CD4-positive, CD25-positive, alpha-beta regulatory T cell (primary cell): Measurements from ENCODE around the gene RLN3. TPM values are rescaled to one million over a fixed set of nuclear protein-coding genes. Genes with fewer than 3 reads are reported as not detected.
A peak's percentile ranks its signal among the peaks of the same experiment; 100 is the strongest.

Experiments
- ATAC-seq, 2 donors: fragments of 150-1000 bp; cut with Tn5 transposase; one replicate each; pipeline ENCODE4 v1.10.0; 2021; ENCODE audit warnings: low read depth in 2 of 2, moderate number of reproducible peaks in 2 of 2, moderate library complexity in 1 of 2
- DNase-seq, 3 donors: peaks; one replicate each; pipeline versions ENCODE4 v3.0.0 to v3.0.0-alpha.2; 2012 to 2022; ENCODE audit warnings: mixed read lengths in 1 of 3
- H3K27ac ChIP-seq: one replicate; pipeline ENCODE4 v1.7.0; 2013; ENCODE audit warnings: mild to moderate bottlenecking, low read length; ENCODE audit not compliant: insufficient read depth, poor library complexity, severe bottlenecking
- H3K27me3 ChIP-seq: one replicate; pipeline ENCODE4 v1.7.0; 2013; ENCODE audit warnings: low read length; ENCODE audit not compliant: control insufficient read depth, insufficient read depth
- H3K36me3 ChIP-seq: one replicate; pipeline ENCODE4 v1.7.0; 2013; ENCODE audit warnings: mild to moderate bottlenecking, low read length, moderate library complexity; ENCODE audit not compliant: control insufficient read depth, insufficient read depth
- H3K4me1 ChIP-seq: 2 replicates; pipeline ENCODE4 v1.7.0; 2013; ENCODE audit warnings: mild to moderate bottlenecking, low read length; ENCODE audit not compliant: insufficient read depth, control insufficient read depth, poor library complexity, severe bottlenecking
- H3K4me3 ChIP-seq: one replicate; pipeline ENCODE4 v1.7.0; 2013; ENCODE audit warnings: low read depth, mild to moderate bottlenecking, low read length, moderate library complexity
- H3K9me3 ChIP-seq, 2 experiments: 1 replicate in 1 of 2; 2 replicates in 1 of 2; pipeline ENCODE4 v1.7.0; 2013; ENCODE audit warnings: low read length in 2 of 2, mild to moderate bottlenecking in 1 of 2, moderate library complexity in 1 of 2; ENCODE audit not compliant: control insufficient read depth in 2 of 2
- H3K27ac Mint-ChIP-seq, 3 donors: one replicate each; pipeline ENCODE4 v1.8.0; 2020 to 2022; ENCODE audit warnings: mild to moderate bottlenecking in 3 of 3, mixed read lengths in 3 of 3, moderate library complexity in 2 of 3
- H3K27me3 Mint-ChIP-seq: one replicate; pipeline ENCODE4 v1.8.0; 2022; ENCODE audit warnings: mild to moderate bottlenecking, mixed read lengths
- H3K36me3 Mint-ChIP-seq: one replicate; pipeline ENCODE4 v1.8.0; 2020; ENCODE audit warnings: mixed read lengths
- H3K4me1 Mint-ChIP-seq, 4 donors: one replicate each; pipeline ENCODE4 v1.8.0; 2020 to 2022; ENCODE audit warnings: mixed read lengths in 4 of 4, mild to moderate bottlenecking in 1 of 4
- H3K4me3 Mint-ChIP-seq, 4 donors: one replicate each; pipeline ENCODE4 v1.8.0; 2020 to 2022; ENCODE audit warnings: mild to moderate bottlenecking in 4 of 4, mixed read lengths in 4 of 4, moderate library complexity in 3 of 4
- H3K9me3 Mint-ChIP-seq, 7 donors: one replicate each; pipeline ENCODE4 v1.8.0; 2020 to 2022; ENCODE audit warnings: mixed read lengths in 7 of 7, mild to moderate bottlenecking in 3 of 7, moderate library complexity in 2 of 7
- polyA plus RNA-seq, 4 donors: library from polyadenylated mRNA; unstranded; fragments of 300-500 nt; fragmentation: Illumina TruSeq; gene quantifications; one replicate each; pipeline ENCODE4 v1.2.3, GENCODE V29; 2021
- total RNA-seq: library from RNA; stranded (reverse); gene quantifications from one replicate; pipeline ENCODE4 v1.2.3, GENCODE V29; 2022

The RLN3 gene
- total and polyA plus RNA-seq, 5 donors from 2014 or later: 0.55 TPM; not detected in 4

DNA sequence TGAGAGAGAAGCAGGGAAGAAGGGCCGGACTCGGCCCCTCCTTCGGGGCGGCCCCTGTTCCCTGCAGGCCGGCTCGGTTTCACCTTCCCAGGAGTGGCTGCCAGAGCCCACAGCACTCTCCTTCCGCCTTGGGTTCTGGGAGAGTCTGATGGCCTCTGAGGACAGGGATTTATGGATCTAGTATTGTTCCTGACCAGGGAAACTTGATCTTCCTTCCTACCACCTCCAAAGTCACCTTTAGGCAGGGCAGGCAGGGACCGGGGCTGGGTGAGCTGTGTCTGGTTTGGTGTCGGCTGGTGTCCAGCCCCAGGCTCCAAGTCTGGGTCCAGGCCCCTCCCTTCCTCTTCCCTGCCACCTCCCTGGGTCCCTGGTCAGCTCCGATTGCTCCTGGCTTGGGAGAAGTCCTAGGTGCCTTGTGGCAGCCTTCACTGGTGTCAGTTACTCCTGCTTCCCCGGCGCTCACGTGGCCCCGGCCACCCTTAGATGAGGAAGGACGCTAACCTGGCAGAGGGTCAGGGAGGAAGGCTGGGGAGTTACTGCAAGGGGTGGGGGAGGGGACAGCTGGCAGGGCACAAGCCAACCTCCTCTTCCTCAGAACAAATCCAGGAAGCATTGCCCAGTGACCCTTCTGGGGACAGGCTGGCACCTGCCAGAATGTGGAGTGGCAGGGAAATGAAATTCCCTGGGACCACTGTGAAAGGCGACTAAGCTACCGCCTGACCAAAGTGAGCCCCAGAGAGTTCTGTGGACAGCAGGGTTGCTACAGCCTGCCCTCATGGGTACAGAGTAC, 40.7 kb upstream of the RLN3 start:
- Histone ChIP-seq H3K9me3 (no peaks in the 10 kb centered on the region), H3K27me3 (no peaks in the 10 kb centered on the region), H3K27ac (peak overlapping the region; percentile 98), H3K36me3 (peaks cover 2% of the 10 kb centered on the region), H3K4me3 (peak overlapping the region; percentile 62), H3K4me1 (peaks cover 69% of the 10 kb centered on the region)
- Mint-ChIP-seq H3K4me3 (peak overlapping the region; percentile 77 to 85 (median 81)), H3K4me1 (peaks cover 0 to 81% (median 29%) of the 10 kb centered on the region in 4 donors), H3K27me3 (no peaks in the 10 kb centered on the region), H3K9me3 (no peaks in the 10 kb centered on the region), H3K36me3 (peaks cover 28% of the 10 kb centered on the region), H3K27ac (peak overlapping the region; percentile 92 to 99 (median 95))
- DNase-seq (no peak), ATAC-seq (no peak)

DNA sequence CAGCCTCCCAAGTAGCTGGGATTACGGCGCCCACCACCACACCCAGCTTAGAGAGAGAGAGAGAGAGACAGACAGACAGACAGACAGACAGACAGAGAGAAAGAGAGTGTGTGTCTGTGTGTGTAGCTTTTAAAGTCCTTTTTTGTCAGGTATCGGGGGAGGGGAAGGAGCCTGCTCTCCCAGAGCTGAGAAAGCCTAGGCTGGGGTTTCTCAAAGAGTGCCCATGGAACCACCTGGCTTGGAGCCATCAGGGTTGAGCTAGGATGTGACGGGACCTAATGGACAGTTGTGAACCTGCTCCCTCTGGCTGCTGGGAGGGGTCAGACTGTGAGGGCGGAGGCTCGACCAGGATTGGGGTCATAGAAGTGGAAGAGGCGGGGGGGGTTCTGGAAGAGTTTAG, 38.5 kb upstream of the RLN3 start:
- DNase-seq: no peak
- peak overlapping the region in 2 of 3 donors; percentile 91 to 99 for H3K27ac Mint-ChIP-seq
- Histone ChIP-seq H3K27me3 (no peaks in the 10 kb centered on the region), H3K27ac (no peak overlapping the region), H3K4me3 (no peak overlapping the region), H3K4me1 (peaks cover 50% of the 10 kb centered on the region), H3K9me3 (no peaks in the 10 kb centered on the region), H3K36me3 (peaks cover 6% of the 10 kb centered on the region)
- H3K27me3 Mint-ChIP-seq: no peaks in the 10 kb centered on the region
- no peak overlapping the region for H3K4me3 Mint-ChIP-seq
- H3K9me3 Mint-ChIP-seq: no peaks in the 10 kb centered on the region
- H3K4me1 Mint-ChIP-seq: peaks cover 0 to 65% (median 24%) of the 10 kb centered on the region in 4 donors
- ATAC-seq: no peak
- H3K36me3 Mint-ChIP-seq: peaks cover 31% of the 10 kb centered on the region

DNA sequence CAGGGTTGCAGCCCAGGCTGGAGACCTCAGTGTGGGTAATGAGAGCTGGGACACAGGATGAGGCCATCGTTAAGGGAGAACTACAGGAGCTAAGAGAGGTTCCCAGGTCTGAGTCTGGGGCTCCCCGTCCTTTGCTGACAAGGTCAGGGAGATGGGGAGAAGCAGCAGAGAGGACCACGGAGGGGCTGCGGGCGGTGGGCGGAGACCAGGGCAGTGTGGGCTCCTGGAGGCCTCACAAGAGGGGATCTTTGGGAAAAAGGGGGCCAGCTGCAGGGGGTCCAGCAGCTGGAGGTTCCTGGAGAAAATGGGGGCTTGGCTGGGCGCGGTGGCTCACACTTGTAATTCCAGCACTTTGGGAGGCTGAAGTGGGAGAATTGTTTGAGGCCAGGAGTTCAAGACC, 37.9 kb upstream of the RLN3 start:
- ATAC-seq (no peak), DNase-seq (no peak)
- Mint-ChIP-seq H3K27ac (peak overlapping the region in 1 of 3 donors; percentile 91), H3K27me3 (no peaks in the 10 kb centered on the region), H3K9me3 (no peaks in the 10 kb centered on the region), H3K36me3 (peaks cover 31% of the 10 kb centered on the region), H3K4me3 (no peak overlapping the region), H3K4me1 (peaks cover 0 to 61% (median 21%) of the 10 kb centered on the region in 4 donors)
- Histone ChIP-seq H3K36me3 (peaks cover 6% of the 10 kb centered on the region), H3K27me3 (no peaks in the 10 kb centered on the region), H3K4me1 (peaks cover 44% of the 10 kb centered on the region), H3K4me3 (no peak overlapping the region), H3K27ac (no peak overlapping the region), H3K9me3 (no peaks in the 10 kb centered on the region)

DNA sequence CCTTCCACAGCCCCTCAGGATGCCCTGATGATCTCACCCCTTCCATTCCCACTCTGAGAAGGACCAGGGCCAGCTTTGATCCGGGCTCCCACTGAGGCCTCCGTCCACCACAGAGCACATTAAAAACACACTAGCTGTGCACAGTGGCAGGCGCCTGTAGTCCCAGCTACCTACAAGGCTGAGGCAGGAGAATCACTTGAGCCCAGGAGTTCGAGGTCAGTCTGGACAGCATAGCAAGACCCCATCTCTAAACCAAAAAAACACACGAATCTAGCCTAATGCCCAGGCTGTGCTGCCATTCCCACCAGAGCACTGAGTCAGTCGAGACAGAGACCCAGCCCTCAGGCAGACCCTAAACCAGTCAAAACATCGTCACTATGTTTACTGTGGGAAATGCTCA, 35.9 kb upstream of the RLN3 start:
- peaks cover 25% of the 10 kb centered on the region for H3K4me1 ChIP-seq
- no peak overlapping the region for H3K4me3 Mint-ChIP-seq
- peaks cover 0 to 43% (median 9%) of the 10 kb centered on the region in 4 donors for H3K4me1 Mint-ChIP-seq
- peaks cover 31% of the 10 kb centered on the region for H3K36me3 Mint-ChIP-seq
- H3K9me3 ChIP-seq: no peaks in the 10 kb centered on the region
- peaks cover 6% of the 10 kb centered on the region for H3K36me3 ChIP-seq
- no peak overlapping the region for H3K27ac ChIP-seq
- H3K27ac Mint-ChIP-seq: peak overlapping the region in 2 of 3 donors; percentile 33 to 67
- no peaks in the 10 kb centered on the region for H3K27me3 Mint-ChIP-seq
- DNase-seq (no peak), ATAC-seq (no peak)
- H3K4me3 ChIP-seq: no peak overlapping the region
- H3K9me3 Mint-ChIP-seq: no peaks in the 10 kb centered on the region
- H3K27me3 ChIP-seq: no peaks in the 10 kb centered on the region

- peaks cover 0 to 35% (median 10%) of the 10 kb centered on the region in 4 donors for H3K4me1 Mint-ChIP-seq
- peak overlapping the region in 1 of 3 donors; percentile 46 for H3K27ac Mint-ChIP-seq
- H3K4me3 Mint-ChIP-seq: no peak overlapping the region
- H3K27me3 Mint-ChIP-seq: no peaks in the 10 kb centered on the region
- Histone ChIP-seq H3K36me3 (peaks cover 13% of the 10 kb centered on the region), H3K27me3 (no peaks in the 10 kb centered on the region), H3K27ac (no peak overlapping the region), H3K9me3 (peaks cover 0 to under 1% of the 10 kb centered on the region in 2 experiments), H3K4me3 (no peak overlapping the region), H3K4me1 (peaks cover 7% of the 10 kb centered on the region)
- ATAC-seq: no peak
- DNase-seq: no peak
- peaks cover 0 to under 1% (median 0%) of the 10 kb centered on the region in 7 donors for H3K9me3 Mint-ChIP-seq
- peaks cover 28% of the 10 kb centered on the region for H3K36me3 Mint-ChIP-seq
Observed at GRCh38 chr19:13993590-13994300, 34.2 kb upstream of the RLN3 start.

- Histone ChIP-seq H3K27ac (no peak overlapping the region), H3K27me3 (no peaks in the 10 kb centered on the region), H3K4me3 (no peak overlapping the region), H3K36me3 (peaks cover 13% of the 10 kb centered on the region), H3K4me1 (peaks cover 1% of the 10 kb centered on the region), H3K9me3 (peaks cover 0 to 5% of the 10 kb centered on the region in 2 experiments)
- peaks cover 17% of the 10 kb centered on the region for H3K36me3 Mint-ChIP-seq
- peak overlapping the region in 1 of 4 donors; percentile 61 for H3K4me3 Mint-ChIP-seq
- H3K27ac Mint-ChIP-seq: peak overlapping the region in 1 of 3 donors; percentile 42
- H3K27me3 Mint-ChIP-seq: no peaks in the 10 kb centered on the region
- DNase-seq (no peak), ATAC-seq (no peak)
- peaks cover 0 to 29% (median 6%) of the 10 kb centered on the region in 4 donors for H3K4me1 Mint-ChIP-seq
- H3K9me3 Mint-ChIP-seq: peaks cover 0 to 2% (median 0%) of the 10 kb centered on the region in 7 donors
Observed at GRCh38 chr19:13995017-13995728, 32.8 kb upstream of the RLN3 start.

- Mint-ChIP-seq H3K9me3 (peaks cover 0 to 2% (median 0%) of the 10 kb centered on the region in 7 donors), H3K4me1 (peaks cover 3 to 33% (median 11%) of the 10 kb centered on the region in 4 donors), H3K27ac (peak overlapping the region in 1 of 3 donors; percentile 7), H3K4me3 (peak overlapping the region in 1 of 4 donors; percentile 89), H3K27me3 (no peaks in the 10 kb centered on the region), H3K36me3 (peaks cover 12% of the 10 kb centered on the region)
- Histone ChIP-seq H3K36me3 (peaks cover 13% of the 10 kb centered on the region), H3K27ac (no peak overlapping the region), H3K9me3 (peaks cover 0 to 5% of the 10 kb centered on the region in 2 experiments), H3K4me3 (no peak overlapping the region), H3K27me3 (no peaks in the 10 kb centered on the region), H3K4me1 (peaks cover 11% of the 10 kb centered on the region)
- no peak for ATAC-seq
- DNase-seq: no peak
Observed at GRCh38 chr19:13995878-13996765, 31.8 kb upstream of the RLN3 start.
